Mammary epithelial cell (primary cell): ENCODE results near the gene PPP1R9B.
A peak's percentile ranks its signal among the peaks of the same experiment; 100 is the strongest.

Source experiments
- CTCF ChIP-seq, 2 donors: IDR thresholded peaks in 1 of 2; conservative IDR thresholded peaks in 1 of 2; 2 replicates each; pipeline ENCODE4 v1.5.1; 2011 to 2012; ENCODE audit warnings: inconsistent platforms in 2 of 2, low read length in 2 of 2, mild to moderate bottlenecking in 2 of 2, control low read depth in 1 of 2, low read depth in 1 of 2; ENCODE audit not compliant: insufficient read depth in 1 of 2; ENCODE audit errors: extremely low read depth in 1 of 2
- EZH2 ChIP-seq: IDR thresholded peaks from 2 replicates; pipeline ENCODE4 v1.6.1; 2012; ENCODE audit warnings: low read length, inconsistent platforms, borderline replicate concordance

- TF ChIP-seq CTCF (conservative IDR thresholded peaks at IDR 0.05 in 1 of 2, IDR thresholded peaks at IDR 0.05 in 1 of 2; ENCODE audit: extremely low read depth in 1 of 2, insufficient read depth in 1 of 2, low read depth in 1 of 2, low read length in 2 of 2) (peak; percentile 27 to 68), EZH2 (no peak)
Measured at GRCh38 chr17:50177983-50178834, 27.7 kb upstream of the PPP1R9B start.
